Calu3 (cell line): ENCODE results near the gene MYO18B. TPM values are rescaled to one million over a fixed set of nuclear protein-coding genes. Genes with fewer than 3 reads are reported as not detected.

Experiments
- BruUV-seq: library from RNA; stranded (reverse); fragments of 400-500 nt; replicated peaks from 2 replicates; lab custom pipeline; 2021; lab: Mats Ljungman, UMichigan
- CTCF ChIA-PET: fragments of 300-600 bp; sonication (Branson Sonifier 250); formaldehyde crosslinking; loops from one replicate; lab custom pipeline; 2022; ENCODE audit warnings: antibody characterized with exemption; lab: Charles Lee
- DNase-seq: peaks from one replicate; pipeline ENCODE4 v3.0.0; 2022
- H3K27ac Mint-ChIP-seq: one replicate; pipeline ENCODE4 v1.8.0; 2022; ENCODE audit warnings: mixed read lengths; ENCODE audit not compliant: unreplicated experiment
- H3K27me3 Mint-ChIP-seq: one replicate; pipeline ENCODE4 v1.8.0; 2022; ENCODE audit warnings: mixed read lengths; ENCODE audit not compliant: unreplicated experiment
- H3K36me3 Mint-ChIP-seq: one replicate; pipeline ENCODE4 v1.8.0; 2022; ENCODE audit warnings: mild to moderate bottlenecking, moderate library complexity, mixed read lengths; ENCODE audit not compliant: insufficient read depth, unreplicated experiment
- H3K4me1 Mint-ChIP-seq: one replicate; pipeline ENCODE4 v1.8.0; 2022; ENCODE audit warnings: mild to moderate bottlenecking, low read depth, mixed read lengths; ENCODE audit not compliant: unreplicated experiment
- H3K4me3 Mint-ChIP-seq: one replicate; pipeline ENCODE4 v1.8.0; 2022; ENCODE audit warnings: mild to moderate bottlenecking, low read depth, moderate library complexity, mixed read lengths; ENCODE audit not compliant: unreplicated experiment
- H3K9me3 Mint-ChIP-seq: one replicate; pipeline ENCODE4 v1.8.0; 2022; ENCODE audit warnings: low read depth, mixed read lengths; ENCODE audit not compliant: unreplicated experiment
- intact Hi-C: fragments of 100-400 bp; cut with micrococcal nuclease; formaldehyde crosslinking; loops from one replicate; pipeline ENCODE4 v1.10.0; 2022; ENCODE audit not compliant: unreplicated experiment
- total RNA-seq: library from RNA; stranded (reverse); gene quantifications from 2 replicates; pipeline ENCODE4 v1.2.3, GENCODE V29; 2022
- TF ChIP-seq, protein P1 (sequence below): fragments of 200-600 bp; IDR thresholded peaks from one replicate; pipeline ENCODE4 v1.8.0; 2022; ENCODE audit warnings: antibody characterized with exemption; ENCODE audit not compliant: unreplicated experiment

Gene MYO18B
- total RNA-seq, 1 experiment from 2014 or later: 0.59 TPM

DNA sequence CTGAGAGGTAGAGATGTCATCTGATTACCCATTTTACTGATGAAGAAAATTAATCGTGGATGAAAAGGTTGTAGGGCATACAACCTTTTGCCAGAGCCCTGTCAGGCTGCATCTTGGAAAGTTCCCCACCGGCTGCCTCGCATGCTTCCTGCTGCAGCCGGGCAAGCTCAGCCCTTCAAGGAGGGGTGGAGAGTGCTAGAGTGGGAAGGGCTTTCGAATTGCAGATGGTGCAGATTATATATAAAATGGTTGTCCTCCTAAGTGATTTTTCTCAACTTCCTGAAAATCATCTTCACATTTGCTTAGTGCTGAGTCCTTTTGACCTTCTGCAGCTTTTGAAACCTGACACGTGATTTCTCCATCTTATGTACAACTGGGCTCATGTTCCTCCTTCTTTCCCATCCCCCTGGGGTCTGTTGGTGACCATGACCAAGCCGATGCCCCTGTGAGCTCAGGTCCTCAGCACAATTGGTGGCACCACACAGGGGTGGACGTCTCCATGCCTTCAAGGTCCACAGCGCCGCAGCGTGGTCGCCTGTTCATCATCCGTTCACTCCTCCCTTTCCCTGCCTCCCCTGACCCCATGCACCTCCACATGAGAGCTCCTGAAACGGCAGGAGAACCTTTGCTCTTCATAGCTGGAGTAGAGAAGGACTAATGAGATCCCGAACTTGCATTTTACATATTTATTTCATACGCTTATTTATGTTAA lies 47.6 kb upstream of the MYO18B start:
- Mint-ChIP-seq H3K9me3 (no peaks in the 10 kb centered on the region), H3K27me3 (no peaks in the 10 kb centered on the region), H3K4me1 (no peaks in the 10 kb centered on the region), H3K4me3 (no peak overlapping the region), H3K36me3 (peaks cover 4% of the 10 kb centered on the region), H3K27ac (no peak overlapping the region)
- intact Hi-C loops: no loop called here
- CTCF ChIA-PET: interaction anchor here (0.6 to 0.7 kb wide), 2 partner anchors 429 to 529 kb away, joined by 5 to 11 read pairs; no protein-coding TSS in a partner anchor
- TF ChIP-seq, protein P1, sequence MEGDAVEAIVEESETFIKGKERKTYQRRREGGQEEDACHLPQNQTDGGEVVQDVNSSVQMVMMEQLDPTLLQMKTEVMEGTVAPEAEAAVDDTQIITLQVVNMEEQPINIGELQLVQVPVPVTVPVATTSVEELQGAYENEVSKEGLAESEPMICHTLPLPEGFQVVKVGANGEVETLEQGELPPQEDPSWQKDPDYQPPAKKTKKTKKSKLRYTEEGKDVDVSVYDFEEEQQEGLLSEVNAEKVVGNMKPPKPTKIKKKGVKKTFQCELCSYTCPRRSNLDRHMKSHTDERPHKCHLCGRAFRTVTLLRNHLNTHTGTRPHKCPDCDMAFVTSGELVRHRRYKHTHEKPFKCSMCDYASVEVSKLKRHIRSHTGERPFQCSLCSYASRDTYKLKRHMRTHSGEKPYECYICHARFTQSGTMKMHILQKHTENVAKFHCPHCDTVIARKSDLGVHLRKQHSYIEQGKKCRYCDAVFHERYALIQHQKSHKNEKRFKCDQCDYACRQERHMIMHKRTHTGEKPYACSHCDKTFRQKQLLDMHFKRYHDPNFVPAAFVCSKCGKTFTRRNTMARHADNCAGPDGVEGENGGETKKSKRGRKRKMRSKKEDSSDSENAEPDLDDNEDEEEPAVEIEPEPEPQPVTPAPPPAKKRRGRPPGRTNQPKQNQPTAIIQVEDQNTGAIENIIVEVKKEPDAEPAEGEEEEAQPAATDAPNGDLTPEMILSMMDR: no peak
- no peak for DNase-seq
- no TSS peak for BruUV-seq

DNA sequence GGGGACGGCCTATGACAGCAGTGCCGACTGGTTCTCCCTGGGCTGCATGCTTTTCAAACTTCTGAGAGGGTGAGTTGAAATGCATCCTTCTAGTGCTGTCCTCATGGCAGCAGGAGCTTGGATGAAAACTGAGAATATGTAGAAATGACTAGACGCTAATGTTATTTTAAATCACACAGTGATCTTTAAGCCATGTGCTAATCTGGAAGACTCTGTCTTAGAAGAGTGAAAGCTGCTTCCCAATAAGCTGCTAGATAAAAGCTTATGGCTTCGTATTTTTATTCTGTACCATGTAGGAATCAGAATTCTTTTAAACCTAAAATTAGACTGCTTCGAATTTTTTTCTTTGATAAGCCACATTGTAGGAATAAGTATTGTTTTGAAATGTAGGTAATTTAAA lies 46.8 kb upstream of the MYO18B start:
- intact Hi-C loops: no loop called here
- CTCF ChIA-PET: interaction anchor here (0.6 kb wide), 1 partner anchor 430 kb away, joined by 11 read pairs; no protein-coding TSS in a partner anchor
- no peaks in the 10 kb centered on the region for H3K9me3 Mint-ChIP-seq
- BruUV-seq: no TSS peak
- no peaks in the 10 kb centered on the region for H3K4me1 Mint-ChIP-seq
- no peak overlapping the region for H3K4me3 Mint-ChIP-seq
- H3K27ac Mint-ChIP-seq: no peak overlapping the region
- H3K27me3 Mint-ChIP-seq: no peaks in the 10 kb centered on the region
- TF ChIP-seq, protein P1: no peak
- peaks cover 4% of the 10 kb centered on the region for H3K36me3 Mint-ChIP-seq
- DNase-seq: no peak

DNA sequence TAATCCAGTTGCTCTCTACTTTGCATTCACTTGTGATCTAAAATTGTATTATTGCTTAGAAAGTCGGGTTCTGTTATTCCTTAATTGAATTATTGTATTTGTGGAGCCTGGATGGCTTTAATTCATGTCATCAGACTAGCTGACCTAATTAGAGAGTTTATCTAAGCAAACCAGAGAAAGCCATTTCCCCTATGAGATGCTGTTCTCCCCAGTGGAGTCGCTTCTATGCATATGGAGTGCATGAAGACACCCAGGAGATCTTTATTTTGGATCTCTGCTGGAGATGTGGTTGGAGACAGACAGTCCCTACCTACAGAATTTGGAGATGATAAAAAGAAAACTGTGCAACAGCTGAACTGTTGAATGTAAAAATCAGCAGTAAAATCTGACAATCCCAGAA lies 45.2 kb upstream of the MYO18B start:
- H3K27me3 Mint-ChIP-seq: no peaks in the 10 kb centered on the region
- TF ChIP-seq, protein P1: no peak
- no peaks in the 10 kb centered on the region for H3K4me1 Mint-ChIP-seq
- H3K27ac Mint-ChIP-seq: no peak overlapping the region
- intact Hi-C loops: no loop called here
- H3K4me3 Mint-ChIP-seq: no peak overlapping the region
- BruUV-seq: no TSS peak
- H3K9me3 Mint-ChIP-seq: no peaks in the 10 kb centered on the region
- DNase-seq: no peak
- CTCF ChIA-PET: no interaction called here
- H3K36me3 Mint-ChIP-seq: peaks cover 4% of the 10 kb centered on the region

DNA sequence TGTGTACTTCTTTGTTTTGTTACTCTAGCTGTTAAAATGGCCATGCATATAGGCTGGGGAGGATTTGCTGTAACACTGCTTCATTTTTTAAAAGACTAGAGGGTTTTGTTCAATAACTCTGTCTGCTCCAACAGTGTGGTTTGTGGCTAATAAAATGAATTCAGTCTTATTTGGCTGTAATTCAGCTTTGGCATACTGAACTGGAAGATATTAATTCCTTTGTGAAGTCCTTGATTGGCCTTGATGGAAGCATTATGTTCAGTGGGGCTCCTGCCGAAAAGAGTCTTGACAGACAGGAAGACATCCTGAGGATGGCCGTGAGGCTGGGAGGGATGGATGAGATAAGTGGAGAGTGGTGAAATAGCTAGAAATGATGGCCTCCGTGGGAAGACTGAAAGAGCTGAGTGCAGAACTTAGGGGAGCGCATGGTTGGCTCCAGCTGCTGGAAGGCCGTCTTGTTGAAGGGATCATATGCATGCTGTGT lies 44.8 kb upstream of the MYO18B start:
- no peaks in the 10 kb centered on the region for H3K27me3 Mint-ChIP-seq
- TF ChIP-seq, protein P1: no peak
- H3K36me3 Mint-ChIP-seq: peaks cover 4% of the 10 kb centered on the region
- H3K4me1 Mint-ChIP-seq: no peaks in the 10 kb centered on the region
- DNase-seq: no peak
- no peak overlapping the region for H3K27ac Mint-ChIP-seq
- H3K9me3 Mint-ChIP-seq: no peaks in the 10 kb centered on the region
- CTCF ChIA-PET: no interaction called here
- H3K4me3 Mint-ChIP-seq: no peak overlapping the region
- no TSS peak for BruUV-seq
- intact Hi-C loops: no loop called here
